GM23248 (cell line): ENCODE data around the gene MARCOL.

Experiments used
- EZH2 ChIP-seq: fragments of 200-600 bp; sonication (generic); IDR thresholded peaks from 2 replicates; pipeline ENCODE4 v1.6.1; 2018; ENCODE audit warnings: antibody characterized with exemption, mild to moderate bottlenecking; ENCODE audit not compliant: insufficient read depth, poor library complexity, severe bottlenecking
- EZH2phosphoT487 ChIP-seq: fragments of 200-600 bp; sonication (generic); IDR thresholded peaks from 2 replicates; pipeline ENCODE4 v1.6.1; 2018; ENCODE audit warnings: antibody characterized with exemption, moderate library complexity, mild to moderate bottlenecking, low read depth; ENCODE audit not compliant: insufficient read depth

DNA sequence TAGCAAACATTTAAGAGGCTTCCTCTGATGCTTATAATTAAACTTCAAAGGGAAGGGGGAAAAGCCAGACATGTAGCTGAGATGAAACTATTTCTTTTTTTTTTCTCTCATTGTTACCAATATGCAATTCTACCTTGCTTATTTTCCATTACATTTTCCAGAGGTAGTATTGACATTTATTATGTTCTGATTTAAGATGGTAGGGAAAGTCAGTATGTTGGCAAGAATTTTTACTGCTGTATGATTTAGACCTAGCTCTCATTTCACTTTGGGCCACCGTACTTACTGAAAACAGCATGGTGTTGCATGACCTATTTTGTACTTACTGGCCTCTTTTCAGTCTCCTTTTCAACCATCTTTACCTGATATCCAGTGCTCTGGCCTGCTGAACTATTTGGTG is 45.1 kb upstream of the MARCOL start:
- TF ChIP-seq EZH2, result no peak
- TF ChIP-seq EZH2phosphoT487, result no peak
